GM12878 (cell line): ENCODE measurements around the gene TTLL1. TPM values are rescaled to one million over a fixed set of nuclear protein-coding genes. Genes with fewer than 3 reads are reported as not detected.

Experiments
- ATAC-seq: fragments of 200-7000 bp; cut with Tn5 transposase; 3 replicates; pipeline ENCODE4 v1.9.1; 2020; ENCODE audit warnings: mild to moderate bottlenecking, moderate library complexity
- BruUV-seq: library from RNA; stranded (reverse); fragments of 400-500 nt; replicated peaks from 2 replicates; lab custom pipeline; 2021; lab: Mats Ljungman, UMichigan
- CTCF ChIA-PET: fragments of 300-600 bp; sonication (Branson Sonifier 250); formaldehyde crosslinking; extraction: SDS; loops from one replicate; lab custom pipeline; 2021; ENCODE audit warnings: inconsistent platforms; lab: Yijun Ruan, JAX
- POLR2A ChIA-PET: fragments of 350-600 bp; formaldehyde crosslinking; extraction: SDS; loops from one replicate; lab custom pipeline; 2021; ENCODE audit warnings: inconsistent platforms; lab: Charles Lee
- RAD21 ChIA-PET: fragments of 300-600 bp; sonication (Branson Sonifier 250); formaldehyde crosslinking; loops from one replicate; lab custom pipeline; 2023; ENCODE audit warnings: antibody characterized with exemption; ENCODE audit not compliant: unreplicated experiment; lab: Charles Lee
- SMC1A ChIA-PET: fragments of 300-600 bp; sonication (Branson Sonifier 250); formaldehyde crosslinking; loops from one replicate; lab custom pipeline; 2023; ENCODE audit not compliant: unreplicated experiment, uncharacterized antibody; lab: Charles Lee
- DNase-seq: peaks from one replicate; pipeline ENCODE4 v3.0.0-alpha.2; 2011; ENCODE audit warnings: low read depth, low spot score
- FAIRE-seq: peaks from 3 replicates; lab custom pipeline; 2011; peaks lifted over from hg19 to GRCh38; lab: Jason Lieb, UNC
- H2AFZ ChIP-seq: 2 replicates; pipeline ENCODE4 v1.6.0; 2011; ENCODE audit warnings: low read depth, low read length, control low read depth; ENCODE audit not compliant: control insufficient read depth
- H3K27ac ChIP-seq: 2 replicates; pipeline ENCODE4 v1.5.1; 2011; ENCODE audit warnings: control low read depth; ENCODE audit not compliant: control insufficient read depth, insufficient read depth
- H3K27me3 ChIP-seq, 2 experiments: replicated peaks in 1 of 2; 2 replicates each; pipeline versions ENCODE4 v1.6.0 to v1.6.1; 2011; ENCODE audit warnings: low read length in 1 of 2; ENCODE audit not compliant: control insufficient read depth in 2 of 2, insufficient read depth in 2 of 2
- H3K36me3 ChIP-seq, 2 experiments: 2 replicates each; pipeline ENCODE4 v1.5.1; 2011; ENCODE audit warnings: low read length in 1 of 2; ENCODE audit not compliant: control insufficient read depth in 2 of 2, insufficient read depth in 2 of 2
- H3K4me1 ChIP-seq: 2 replicates; pipeline ENCODE4 v1.6.1; 2011; ENCODE audit warnings: mild to moderate bottlenecking, low read length, moderate library complexity, mixed read lengths; ENCODE audit not compliant: control insufficient read depth, insufficient read depth
- H3K4me2 ChIP-seq: 2 replicates; pipeline ENCODE4 v1.6.0; 2011; ENCODE audit warnings: control low read depth; ENCODE audit not compliant: control insufficient read depth, insufficient read depth
- H3K4me3 ChIP-seq: fragments of 200-600 bp; sonication (generic); 2 replicates; pipeline ENCODE4 v1.5.1; 2016
- H3K79me2 ChIP-seq: 2 replicates; pipeline ENCODE4 v1.6.0; 2011; ENCODE audit warnings: low read length; ENCODE audit not compliant: control insufficient read depth, insufficient read depth
- H3K9ac ChIP-seq: 2 replicates; pipeline ENCODE4 v1.8.0; 2011; ENCODE audit warnings: low read length, control low read depth, mixed read lengths; ENCODE audit not compliant: control insufficient read depth, insufficient read depth
- H3K9me3 ChIP-seq: replicated peaks from 3 replicates; pipeline ENCODE4 v1.5.1; 2011; ENCODE audit warnings: mild to moderate bottlenecking, low read length; ENCODE audit not compliant: control insufficient read depth, insufficient read depth
- H4K20me1 ChIP-seq: 2 replicates; pipeline ENCODE4 v1.6.0; 2011; ENCODE audit not compliant: control insufficient read depth, insufficient read depth
- CHD4 ChIP-seq: fragments of 200-600 bp; sonication (generic); IDR thresholded peaks from 2 replicates; pipeline ENCODE4 v1.6.1; 2016; ENCODE audit warnings: mild to moderate bottlenecking
- CREB1 ChIP-seq: IDR thresholded peaks from 2 replicates; pipeline ENCODE4 v1.6.1; 2012; ENCODE audit warnings: low read depth, mild to moderate bottlenecking, inconsistent platforms
- CTCF ChIP-seq, 3 experiments: IDR thresholded peaks in 2 of 3; conservative IDR thresholded peaks in 1 of 3; 2 replicates each; pipeline ENCODE4 v1.5.1; 2011; ENCODE audit warnings: low read depth in 3 of 3, low read length in 3 of 3, mild to moderate bottlenecking in 3 of 3, control low read depth in 2 of 3, moderate library complexity in 2 of 3, inconsistent platforms in 1 of 3, mixed read lengths in 1 of 3; ENCODE audit not compliant: control insufficient read depth in 2 of 3, insufficient read depth in 1 of 3; ENCODE audit errors: extremely low read depth in 1 of 3
- IKZF1 ChIP-seq: fragments of 450-650 bp; conservative IDR thresholded peaks from 2 replicates; pipeline ENCODE4 v1.6.1; 2017; ENCODE audit warnings: antibody characterized with exemption, mild to moderate bottlenecking
- IRF3 ChIP-seq: fragments of 450-650 bp; IDR thresholded peaks from 2 replicates; pipeline ENCODE4 v1.6.1; 2014; ENCODE audit warnings: mild to moderate bottlenecking
- NFIC ChIP-seq: IDR thresholded peaks from 2 replicates; pipeline ENCODE4 v1.6.1; 2012; ENCODE audit warnings: low read depth, mild to moderate bottlenecking, inconsistent platforms, low read length, moderate library complexity
- NKRF ChIP-seq: fragments of 450-650 bp; conservative IDR thresholded peaks from 2 replicates; pipeline ENCODE4 v1.6.1; 2017; ENCODE audit warnings: mild to moderate bottlenecking, moderate library complexity
- RAD21 ChIP-seq: IDR thresholded peaks from 2 replicates; pipeline ENCODE4 v1.6.1; 2011; ENCODE audit warnings: mild to moderate bottlenecking, low read depth, low read length, moderate library complexity; ENCODE audit not compliant: insufficient read depth
- RUNX3 ChIP-seq: IDR thresholded peaks from 2 replicates; pipeline ENCODE4 v1.6.1; 2012; ENCODE audit warnings: low read length, inconsistent platforms
- SRF ChIP-seq, 2 experiments: IDR thresholded peaks; 2 replicates each; pipeline ENCODE4 v1.6.1; 2011; ENCODE audit warnings: low read depth in 2 of 2, low read length in 2 of 2, mild to moderate bottlenecking in 1 of 2, moderate library complexity in 1 of 2
- STAT1 ChIP-seq: fragments of 450-650 bp; conservative IDR thresholded peaks from 2 replicates; pipeline ENCODE4 v1.6.1; 2014; ENCODE audit warnings: antibody characterized with exemption, mild to moderate bottlenecking
- WRNIP1 ChIP-seq: IDR thresholded peaks from 2 replicates; pipeline ENCODE4 v1.6.1; 2011; ENCODE audit warnings: low read depth, low read length, improper control_type of control experiment, borderline replicate concordance
- WGBS: methylation state at CpG from one replicate; pipeline ENCODE4 v1.1.6; 2016; ENCODE audit warnings: low lambda C conversion rate; ENCODE audit not compliant: insufficient replicate concordance, insufficient coverage; ENCODE audit errors: missing lambda C conversion rate; 5-methylcytosine and 5-hydroxymethylcytosine counted together
- in situ Hi-C: fragments of 300-500 bp; cut with MboI; formaldehyde crosslinking; loops from 9 replicates; pipeline ENCODE4 v1.14.3; 2018; ENCODE audit warnings: mixed read lengths
- intact Hi-C: fragments of 100-400 bp; cut with micrococcal nuclease; formaldehyde crosslinking; loops from one replicate; pipeline ENCODE4 v1.14.2; 2022; ENCODE audit not compliant: unreplicated experiment
- polyA plus RNA-seq, 11 experiments: library from polyadenylated mRNA; depleted of rRNA in 4 of 11; unstranded in 6 of 11; stranded (reverse) in 5 of 11; fragments of >200 nt; fragmentation: Nextera tagmentation in 4 of 11; fragmentation: Illumina TruSeq in 1 of 11; extraction: Ambion mirVana in 4 of 11; extraction: Trizol in 1 of 11; gene quantifications; 1 replicate in 1 of 11; 2 replicates in 10 of 11; pipeline versions ENCODE4 v1.2.1 to v1.2.3, GENCODE V29; 2011 to 2016; ENCODE audit warnings: inconsistent platforms in 2 of 11, missing spikeins in 2 of 11, low read depth in 1 of 11
- total RNA-seq, 4 experiments: library from RNA; depleted of rRNA in 3 of 4; stranded (reverse); fragments of >200 nt in 3 of 4; fragmentation: Illumina TruSeq in 1 of 4; extraction: Trizol in 1 of 4; gene quantifications; 2 replicates each; pipeline versions ENCODE4 v1.2.1 to v1.2.3, GENCODE V29; 2013 to 2021

TTLL1 gene
- total and polyA plus RNA-seq, 10 of the 15 experiments (the other 5 are each of a cell fraction or from before 2014, with no cell fraction given): 0.39 to 4.8 (median 3.2) TPM

- Histone ChIP-seq H3K79me2 (peaks cover 59% of the 10 kb centered on the region), H3K4me2 (peak overlapping the region; percentile 78), H3K27me3 (no peaks in the 10 kb centered on the region), H3K4me1 (no peaks in the 10 kb centered on the region; the same call in 1 of the 2 replicates), H3K9me3 (no peaks in the 10 kb centered on the region), H3K4me3 (peak overlapping the region; percentile 97), H3K27ac (peak overlapping the region; percentile 68), H3K36me3 (no peaks in the 10 kb centered on the region), H2AFZ (no peak overlapping the region), H3K9ac (peak overlapping the region; percentile 64), H4K20me1 (peaks cover 5% of the 10 kb centered on the region; the same call in 1 of the 2 replicates)
- ChIA-PET SMC1A (interaction anchor here (0.6 to 5.8 kb wide), 16 partner anchors 11 to 1739 kb away, joined by 3 to 62 read pairs (median 4); partner anchors contain the start of gene ARHGAP8), RAD21 (interaction anchor here (0.6 to 4.1 kb wide), 19 partner anchors 9 to 179 kb away, joined by 3 to 17 read pairs (median 5); no protein-coding TSS in a partner anchor), CTCF (interaction anchor here (0.7 to 4.6 kb wide), 15 partner anchors 9 to 631 kb away, joined by 3 to 20 read pairs (median 4); no protein-coding TSS in a partner anchor), POLR2A (interaction anchor here (0.5 to 4.4 kb wide), 12 partner anchors 11 to 1324 kb away, joined by 3 to 63 read pairs (median 3); no protein-coding TSS in a partner anchor)
- intact Hi-C loops (loop anchor here (5.0 kb wide), 1 partner anchor 81 kb away; no protein-coding TSS in a partner anchor), in situ Hi-C loops (no loop called here)
- ATAC-seq: peak; percentile 33
- peak; percentile 13 for FAIRE-seq
- no peak for DNase-seq
- peak; percentile 54; the same call in 1 of the 2 replicates for TF ChIP-seq RUNX3
- TF ChIP-seq IKZF1: 0 out of 2 replicates have a peak, but pooled peaks have one; percentile 18
- TF ChIP-seq NKRF: 0 out of 2 replicates have a peak, but pooled peaks have one; percentile 3
- TF ChIP-seq STAT1: no peak
- no peak for TF ChIP-seq IRF3
- no peak for TF ChIP-seq NFIC
- 0 out of 2 replicates have a peak, but pooled peaks have one; percentile 34 for TF ChIP-seq CREB1
- peak; percentile 36 for TF ChIP-seq RAD21
- no peak for TF ChIP-seq SRF (IDR thresholded peaks at IDR 0.05; ENCODE audit: low read depth in 2 of 2, low read length in 2 of 2)
- no peak for TF ChIP-seq CHD4
- TF ChIP-seq WRNIP1: 0 out of 2 replicates have a peak, but pooled peaks have one; percentile 59
- peak in 1 of 3 experiments; percentile 10; a peak in 1 of 6 replicates for TF ChIP-seq CTCF (IDR thresholded peaks at IDR 0.05 in 2 of 3, conservative IDR thresholded peaks at IDR 0.05 in 1 of 3; ENCODE audit: control insufficient read depth in 2 of 3, extremely low read depth in 1 of 3, insufficient read depth in 1 of 3, low read depth in 3 of 3, low read length in 3 of 3)
- 6% methylated on average over 16 of the region's 16 CpGs for WGBS
- TSS peak; percentile 48 for BruUV-seq
Observed at GRCh38 chr22:43013355-43014315, 75.6 kb downstream of the TTLL1 start.
